Endothelial cell of umbilical vein (primary cell): Measurements from ENCODE around the gene TMEM273. TPM values are rescaled to one million over a fixed set of nuclear protein-coding genes. Genes with fewer than 3 reads are reported as not detected.

ENCODE experiments used
- BruUV-seq: library from RNA; stranded (reverse); fragments of 400-500 nt; replicated peaks from 2 replicates; lab custom pipeline; 2021; lab: Mats Ljungman, UMichigan
- CTCF ChIA-PET: fragments of 300-600, 350-600 bp; sonication (Branson Sonifier 250); formaldehyde crosslinking; loops from one replicate; lab custom pipeline; 2021; ENCODE audit warnings: antibody characterized with exemption, inconsistent platforms; lab: Charles Lee
- POLR2A ChIA-PET: fragments of 300-600, 350-600 bp; sonication (Branson Sonifier 250); formaldehyde crosslinking; loops from one replicate; lab custom pipeline; 2021; ENCODE audit warnings: antibody characterized with exemption, inconsistent platforms; lab: Charles Lee
- DNase-seq: peaks from one replicate; pipeline ENCODE4 v3.0.0-alpha.2; 2011; ENCODE audit warnings: low read depth, low spot score
- FAIRE-seq: peaks from 2 replicates; lab custom pipeline; 2011; peaks lifted over from hg19 to GRCh38; lab: Jason Lieb, UNC
- H2AFZ ChIP-seq: 2 replicates; pipeline ENCODE4 v1.6.0; 2012; ENCODE audit warnings: low read depth, low read length, control low read depth, inconsistent platforms
- H3K27ac ChIP-seq: 2 replicates; pipeline ENCODE4 v1.5.1; 2011; ENCODE audit warnings: low read depth, mild to moderate bottlenecking, control low read depth, low read length, moderate library complexity; ENCODE audit not compliant: insufficient read depth
- H3K27me3 ChIP-seq, 2 experiments: 2 replicates each; pipeline versions ENCODE4 v1.6.0 to v1.6.1; 2011; ENCODE audit warnings: low read length in 2 of 2, mixed read lengths in 1 of 2; ENCODE audit not compliant: control insufficient read depth in 2 of 2, insufficient read depth in 2 of 2
- H3K36me3 ChIP-seq, 2 experiments: 2 replicates in 1 of 2; 3 replicates in 1 of 2; pipeline ENCODE4 v1.5.1; 2011; ENCODE audit warnings: low read length in 2 of 2, mild to moderate bottlenecking in 1 of 2, moderate library complexity in 1 of 2; ENCODE audit not compliant: control insufficient read depth in 2 of 2, insufficient read depth in 2 of 2; ENCODE audit errors: extremely low read depth in 1 of 2
- H3K4me1 ChIP-seq: 3 replicates; pipeline ENCODE4 v1.5.1; 2011; ENCODE audit warnings: mild to moderate bottlenecking, low read length; ENCODE audit not compliant: control insufficient read depth, insufficient read depth; ENCODE audit errors: extremely low read depth
- H3K4me2 ChIP-seq: 2 replicates; pipeline ENCODE4 v1.6.1; 2011; ENCODE audit warnings: low read length, control low read depth, mixed read lengths; ENCODE audit not compliant: insufficient read depth
- H3K4me3 ChIP-seq, 3 experiments: fragments of 200-600 bp in 1 of 3; sonication (generic), shearing (Covaris generic) in 1 of 3; replicated peaks in 1 of 3; 2 replicates each; pipeline ENCODE4 v1.5.1; 2011 to 2016; ENCODE audit warnings: control low read depth in 3 of 3, low read length in 3 of 3, mild to moderate bottlenecking in 2 of 3, inconsistent platforms in 1 of 3, low read depth in 1 of 3, moderate library complexity in 1 of 3; ENCODE audit not compliant: insufficient read depth in 1 of 3
- H3K79me2 ChIP-seq: 2 replicates; pipeline ENCODE4 v1.6.0; 2012; ENCODE audit warnings: low read length, inconsistent platforms; ENCODE audit not compliant: control insufficient read depth, insufficient read depth
- H3K9ac ChIP-seq: replicated peaks from 2 replicates; pipeline ENCODE3; 2011; ENCODE audit warnings: low read length, control low read depth; ENCODE audit not compliant: insufficient read depth; ENCODE audit errors: extremely low read depth
- H3K9me1 ChIP-seq: replicated peaks from 3 replicates; pipeline ENCODE4 v1.6.0; 2011; ENCODE audit warnings: mild to moderate bottlenecking, low read length; ENCODE audit not compliant: control insufficient read depth, insufficient read depth; ENCODE audit errors: extremely low read depth
- H3K9me3 ChIP-seq: replicated peaks from 2 replicates; pipeline ENCODE4 v1.5.1; 2012; ENCODE audit warnings: low read length, inconsistent platforms; ENCODE audit not compliant: control insufficient read depth, insufficient read depth
- H4K20me1 ChIP-seq: replicated peaks from 2 replicates; pipeline ENCODE3; 2011; ENCODE audit warnings: mild to moderate bottlenecking, low read length; ENCODE audit not compliant: control insufficient read depth, insufficient read depth; ENCODE audit errors: extremely low read depth
- CTCF ChIP-seq, 2 donors: IDR thresholded peaks; 1 replicate in 1 of 2; 2 replicates in 1 of 2; pipeline ENCODE4 v1.5.1; 2011; ENCODE audit warnings: low read length in 2 of 2, mild to moderate bottlenecking in 2 of 2, moderate library complexity in 2 of 2, control low read depth in 1 of 2, inconsistent platforms in 1 of 2, low read depth in 1 of 2; ENCODE audit not compliant: insufficient read depth in 1 of 2; ENCODE audit errors: extremely low read depth in 1 of 2
- EZH2 ChIP-seq: IDR thresholded peaks from 2 replicates; pipeline ENCODE4 v1.6.1; 2012; ENCODE audit warnings: borderline replicate concordance, low read depth, mild to moderate bottlenecking, moderate library complexity, low read length, inconsistent platforms; ENCODE audit not compliant: severe bottlenecking
- FOS ChIP-seq: IDR thresholded peaks from 2 replicates; pipeline ENCODE4 v1.6.1; 2011; ENCODE audit warnings: mild to moderate bottlenecking, low read length, moderate library complexity, borderline replicate concordance; ENCODE audit not compliant: insufficient read depth
- GATA2 ChIP-seq: IDR thresholded peaks from 2 replicates; pipeline ENCODE4 v1.7.0; 2011; ENCODE audit warnings: low read depth, mild to moderate bottlenecking, moderate library complexity, mixed read lengths, low read length; ENCODE audit not compliant: insufficient read length, insufficient read depth
- JUN ChIP-seq: IDR thresholded peaks from 2 replicates; pipeline ENCODE4 v1.6.1; 2011; ENCODE audit warnings: borderline replicate concordance, low read depth; ENCODE audit not compliant: insufficient read length, insufficient read depth
- MYC ChIP-seq: IDR thresholded peaks from one replicate; pipeline ENCODE4 v1.6.1; 2011; ENCODE audit warnings: mild to moderate bottlenecking, low read depth, low read length
- POLR2A ChIP-seq: IDR thresholded peaks from 2 replicates; pipeline ENCODE4 v1.6.1; 2012; ENCODE audit warnings: low read depth, mild to moderate bottlenecking, control low read depth, low read length
- POLR2AphosphoS5 ChIP-seq: IDR thresholded peaks from 2 replicates; pipeline ENCODE4 v1.6.1; 2012; ENCODE audit warnings: low read depth, mild to moderate bottlenecking, control low read depth, low read length, moderate library complexity; ENCODE audit not compliant: insufficient read depth
- dilution Hi-C: fragments of 300-500 bp; cut with MboI; formaldehyde crosslinking; loops from one replicate; pipeline ENCODE4 v1.15.0; 2019; ENCODE audit warnings: low sequenced_read_pairs; ENCODE audit not compliant: extremely low pct_ligation_motif_present
- intact Hi-C: fragments of 100-400 bp; cut with micrococcal nuclease; formaldehyde crosslinking; loops from one replicate; pipeline ENCODE4 v1.10.0; 2022
- polyA plus RNA-seq, 4 experiments: library from polyadenylated mRNA; depleted of rRNA in 3 of 4; stranded (reverse) in 3 of 4; unstranded in 1 of 4; fragments of >200 nt; gene quantifications; 2 replicates each; pipeline versions ENCODE4 v1.2.1 to v1.2.3, GENCODE V29; 2011 to 2012; ENCODE audit warnings: missing spikeins in 1 of 4
- total RNA-seq: library from RNA; stranded (reverse); gene quantifications from 2 replicates; pipeline ENCODE4 v1.2.3, GENCODE V29; 2021
- TF ChIP-seq, protein P1 (sequence below): IDR thresholded peaks from 2 replicates; pipeline ENCODE4 v1.6.1; 2011; ENCODE audit not compliant: insufficient read depth, insufficient read length

The TMEM273 gene
- total and polyA plus RNA-seq, 2 donors (not counting 3 experiments of a cell fraction or from before 2014, with no cell fraction given) = 1.9 to 3.7 TPM

GRCh38 chr10:49108656-49109055, 79.5 kb downstream of the TMEM273 start:
- dilution Hi-C loops = no loop called here

More at GRCh38 chr10:49108656-49109055, 79.5 kb downstream of the TMEM273 start:
- FAIRE-seq (no peak), DNase-seq (no peak)
- Histone ChIP-seq H3K4me3 (no peak overlapping the region), H3K27ac (no peak overlapping the region), H2AFZ (no peak overlapping the region), H3K4me2 (no peak overlapping the region), H4K20me1 (no peaks in the 10 kb centered on the region), H3K36me3 (no peaks in the 10 kb centered on the region), H3K9me1 (no peaks in the 10 kb centered on the region), H3K27me3 (peaks cover 0 to 6% of the 10 kb centered on the region in 2 experiments), H3K79me2 (no peaks in the 10 kb centered on the region), H3K4me1 (no peaks in the 10 kb centered on the region), H3K9ac (no peak overlapping the region), H3K9me3 (no peaks in the 10 kb centered on the region)
- ChIA-PET CTCF (no interaction called here), POLR2A (no interaction called here)
- no TSS peak for BruUV-seq
- intact Hi-C loops = no loop called here
- TF ChIP-seq MYC = no peak
- no peak for TF ChIP-seq GATA2
- TF ChIP-seq, protein P1, sequence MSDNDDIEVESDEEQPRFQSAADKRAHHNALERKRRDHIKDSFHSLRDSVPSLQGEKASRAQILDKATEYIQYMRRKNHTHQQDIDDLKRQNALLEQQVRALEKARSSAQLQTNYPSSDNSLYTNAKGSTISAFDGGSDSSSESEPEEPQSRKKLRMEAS = no peak
- TF ChIP-seq JUN = no peak
- no peak for TF ChIP-seq POLR2AphosphoS5
- TF ChIP-seq FOS = no peak
- no peak for TF ChIP-seq POLR2A
- TF ChIP-seq EZH2 = no peak
- no peak for TF ChIP-seq CTCF (IDR thresholded peaks at IDR 0.05; ENCODE audit: extremely low read depth in 1 of 2, insufficient read depth in 1 of 2, low read depth in 1 of 2, low read length in 2 of 2)
